Stimulated activated CD8-positive, alpha-beta memory T cell treated with anti-CD3 and anti-CD28 coated beads, Interleukin-4, amount 100 ng/mL, for 48 hours (primary cell): ENCODE measurements around the gene ZNF418.
"Not testable (repeated sequence)": the region's sequence is repeated elsewhere in the genome, so short reads cannot be mapped to it uniquely, and the experiment has no call there.

Source experiments
- DNase-seq: peaks from one replicate; pipeline ENCODE4 v3.0.0-alpha.2; 2020

ZNF418 gene

GRCh38 chr19:57888560-57889231 is 46.5 kb downstream of the ZNF418 start, which contains the start of gene ZNF814:
TSS of gene ZNF814 (minus strand) at chr19:57889037. CDS start at chr19:57888802, 235 bp downstream.
- peak; percentile 88 for DNase-seq

GRCh38 chr19:57888107-57888559 is 47.1 kb downstream of the ZNF418 start:
- DNase-seq = no peak

- DNase-seq = no peak
Measured at GRCh38 chr19:57887195-57887941, 47.8 kb downstream of the ZNF418 start.

GRCh38 chr19:57886046-57886445 is 49.2 kb downstream of the ZNF418 start:
- no peak for DNase-seq

- not testable (repeated sequence) for DNase-seq
Measured at GRCh38 chr19:57873883-57874799, 61.1 kb downstream of the ZNF418 start.

GRCh38 chr19:57872450-57872849 is 62.8 kb downstream of the ZNF418 start:
- DNase-seq = no peak
